Raji (cell line): ENCODE measurements around the gene BABAM2.

Experiments used
- POLR2A ChIP-seq: IDR thresholded peaks from 2 replicates; pipeline ENCODE4 v1.6.1; 2011; ENCODE audit warnings: low read depth, low read length, control low read depth; ENCODE audit not compliant: insufficient read depth

The BABAM2 gene

GRCh38 chr2:28269019-28269784 lies 378.7 kb downstream of the BABAM2 start:
- TF ChIP-seq POLR2A: no peak

GRCh38 chr2:28270456-28271152 lies 380.1 kb downstream of the BABAM2 start:
- TF ChIP-seq POLR2A: no peak

- TF ChIP-seq POLR2A: no peak
These were observed 380.8 kb downstream of the BABAM2 start for GRCh38 chr2:28271231-28271918.

GRCh38 chr2:28271919-28272250 lies 381.4 kb downstream of the BABAM2 start:
- no peak for TF ChIP-seq POLR2A

GRCh38 chr2:28273751-28274150 lies 383.2 kb downstream of the BABAM2 start:
- no peak for TF ChIP-seq POLR2A

GRCh38 chr2:28274911-28275685 lies 384.6 kb downstream of the BABAM2 start:
- no peak for TF ChIP-seq POLR2A

GRCh38 chr2:28276076-28276618 lies 385.6 kb downstream of the BABAM2 start:
- TF ChIP-seq POLR2A: no peak

GRCh38 chr2:28276807-28277206 lies 386.3 kb downstream of the BABAM2 start:
- TF ChIP-seq POLR2A: no peak

- TF ChIP-seq POLR2A: no peak
These were observed 386.9 kb downstream of the BABAM2 start for GRCh38 chr2:28277466-28277865.

- TF ChIP-seq POLR2A: no peak
These were observed 388.8 kb downstream of the BABAM2 start for GRCh38 chr2:28279371-28279770.

- TF ChIP-seq POLR2A: no peak
These were observed 390.1 kb downstream of the BABAM2 start for GRCh38 chr2:28280619-28281018.

- no peak for TF ChIP-seq POLR2A
These were observed 391.2 kb downstream of the BABAM2 start for GRCh38 chr2:28281739-28282138.

GRCh38 chr2:28282248-28282647 lies 391.7 kb downstream of the BABAM2 start:
- TF ChIP-seq POLR2A: no peak

- no peak for TF ChIP-seq POLR2A
These were observed 392.5 kb downstream of the BABAM2 start for GRCh38 chr2:28282861-28283646.
